GM12891 (cell line): ENCODE measurements around the gene KRTAP4-6.

ENCODE experiments used
- PAX5 ChIP-seq: IDR thresholded peaks from 2 replicates; pipeline ENCODE4 v1.6.1; 2011; ENCODE audit warnings: low read length, moderate library complexity, mild to moderate bottlenecking; ENCODE audit not compliant: insufficient read depth, severe bottlenecking
- POLR2A ChIP-seq: IDR thresholded peaks from 2 replicates; pipeline ENCODE4 v1.6.1; 2011; ENCODE audit warnings: low read depth, low read length, control low read depth
- POLR2AphosphoS5 ChIP-seq: IDR thresholded peaks from 2 replicates; pipeline ENCODE4 v1.6.1; 2011; ENCODE audit warnings: low read depth, low read length, control low read depth
- POU2F2 ChIP-seq: IDR thresholded peaks from 2 replicates; pipeline ENCODE4 v1.6.1; 2011; ENCODE audit warnings: low read depth, mild to moderate bottlenecking, control low read depth, low read length, moderate library complexity
- TAF1 ChIP-seq: IDR thresholded peaks from 2 replicates; pipeline ENCODE4 v1.6.1; 2011; ENCODE audit warnings: low read depth, low read length, control low read depth

- no peak for TF ChIP-seq TAF1
- TF ChIP-seq POLR2A, result no peak
- TF ChIP-seq POLR2AphosphoS5, result no peak
- no peak for TF ChIP-seq PAX5
- TF ChIP-seq POU2F2, result no peak
Measured at GRCh38 chr17:41163828-41164227, 23.5 kb upstream of the KRTAP4-6 start.
